ENCODE measurements around the gene KLHDC7B.
"Not testable (repeated sequence)": the region's sequence is repeated elsewhere in the genome, so short reads cannot be mapped to it uniquely, and the experiment has no call there.

Gene KLHDC7B

DNA sequence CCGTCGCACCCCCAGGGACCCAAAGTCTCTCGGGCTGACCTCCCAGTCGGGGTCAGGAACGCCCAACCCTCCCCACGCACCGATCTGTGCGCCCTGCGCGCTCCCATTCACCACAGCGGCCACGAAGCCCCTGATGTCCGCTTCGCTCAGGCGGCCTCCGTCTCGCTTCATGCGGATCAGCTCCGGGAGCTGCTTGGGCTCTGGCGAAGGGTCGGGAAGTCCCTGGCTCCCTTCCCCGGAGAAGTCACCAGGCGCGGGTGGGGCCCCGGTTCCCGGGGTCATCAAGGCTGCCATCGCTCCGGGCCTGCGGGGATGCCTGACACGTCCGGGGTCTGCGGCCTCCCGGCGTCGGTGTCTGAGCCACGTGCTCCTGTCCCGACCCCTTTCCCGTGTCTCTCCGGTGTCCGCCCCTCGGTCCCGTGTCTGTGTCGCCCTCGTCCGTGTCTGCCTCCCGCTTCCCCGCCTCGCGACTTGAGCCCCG is 16.2 kb upstream of the KLHDC7B start:
- DNase-seq (ENCODE audit: low read depth in 3 of 3) = no peak

- DNase-seq (ENCODE audit: low read depth in 3 of 3) = peak; percentile 51 to 71 (median 65)
Observed at GRCh38 chr22:50529897-50530579, 15.7 kb upstream of the KLHDC7B start, which contains the start of gene TYMP. Gene TYMP, minus strand, starts transcription at chr22:50530012. Its CDS starts 303 bp downstream, at chr22:50529709.

DNA sequence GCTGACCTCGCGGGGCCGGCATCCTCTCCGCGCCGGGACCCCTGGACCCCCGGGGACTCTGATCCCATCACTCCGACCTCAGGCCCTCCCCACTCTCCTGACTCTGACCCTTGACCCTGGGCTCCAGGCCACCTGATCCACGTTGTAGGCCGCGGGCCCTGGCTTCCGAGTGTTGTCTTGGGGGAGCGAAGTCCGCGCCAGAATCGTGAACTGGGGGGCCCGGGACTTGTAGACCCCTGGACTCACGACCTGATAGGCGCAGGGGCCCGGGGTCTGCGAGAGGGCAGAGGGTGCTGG is 15.2 kb upstream of the KLHDC7B start:
- DNase-seq (ENCODE audit: low read depth in 3 of 3) = no peak

DNA sequence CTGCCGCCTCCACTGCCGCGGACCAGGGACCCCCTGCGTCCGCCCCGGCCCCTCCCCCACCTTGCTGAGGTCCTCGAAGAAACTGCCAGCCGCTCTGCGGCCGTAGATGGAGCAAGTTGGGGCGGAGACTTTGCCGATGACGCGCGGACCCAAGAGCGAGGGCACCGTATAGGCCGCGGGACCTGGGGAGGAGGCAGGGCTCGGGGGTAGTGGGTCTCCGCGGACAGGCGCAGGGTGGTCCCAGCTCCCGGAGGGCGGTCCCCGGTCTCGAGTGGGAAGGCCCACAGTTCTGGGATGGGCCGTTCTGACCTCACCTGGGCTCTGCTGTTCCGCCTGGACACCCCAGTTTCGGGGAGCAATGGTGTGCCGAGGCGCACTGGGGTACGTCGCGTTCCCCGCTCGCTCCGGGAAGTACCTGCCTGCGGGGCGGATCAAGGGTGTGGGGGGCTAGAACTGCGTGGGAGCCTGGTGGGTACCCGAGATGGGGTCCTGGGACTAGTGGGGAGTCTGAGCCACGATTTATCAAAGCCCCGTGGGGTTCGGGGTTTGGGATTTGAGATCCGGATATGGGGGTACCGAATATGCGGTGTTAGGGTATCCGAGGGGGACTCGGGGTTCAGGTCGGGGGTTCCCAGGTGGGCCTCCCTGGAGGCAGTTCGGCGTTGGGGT is 14.7 kb upstream of the KLHDC7B start:
- DNase-seq (ENCODE audit: low read depth in 3 of 3) = peak; percentile 72 to 78 (median 77)

DNA sequence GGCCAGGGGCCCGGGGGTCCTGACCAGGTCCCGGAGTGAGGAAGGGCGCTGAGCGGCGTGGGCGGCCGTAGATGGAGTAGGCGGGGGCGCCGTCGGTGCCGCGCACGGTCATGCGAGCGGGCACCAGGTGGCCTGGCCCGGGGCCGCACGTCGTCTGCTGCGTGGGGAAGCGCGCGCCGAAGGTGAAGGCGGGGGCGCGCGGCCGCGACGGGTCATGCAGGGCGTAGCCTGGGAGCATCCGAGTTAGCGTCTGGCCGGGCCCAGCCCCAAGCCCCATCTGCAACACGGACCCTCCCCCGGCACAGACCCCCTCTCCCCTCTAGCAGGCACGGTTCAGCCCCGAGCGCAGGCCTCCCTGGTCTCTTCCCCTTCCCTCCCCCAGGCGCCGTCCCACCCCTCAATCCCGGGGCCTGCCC is 14.1 kb upstream of the KLHDC7B start:
- DNase-seq (ENCODE audit: low read depth in 3 of 3) = peak in 2 of 3 experiments; percentile 56 to 68

- no peak for DNase-seq (ENCODE audit: low read depth in 3 of 3)
Observed at GRCh38 chr22:50531962-50532674, 13.6 kb upstream of the KLHDC7B start.

DNA sequence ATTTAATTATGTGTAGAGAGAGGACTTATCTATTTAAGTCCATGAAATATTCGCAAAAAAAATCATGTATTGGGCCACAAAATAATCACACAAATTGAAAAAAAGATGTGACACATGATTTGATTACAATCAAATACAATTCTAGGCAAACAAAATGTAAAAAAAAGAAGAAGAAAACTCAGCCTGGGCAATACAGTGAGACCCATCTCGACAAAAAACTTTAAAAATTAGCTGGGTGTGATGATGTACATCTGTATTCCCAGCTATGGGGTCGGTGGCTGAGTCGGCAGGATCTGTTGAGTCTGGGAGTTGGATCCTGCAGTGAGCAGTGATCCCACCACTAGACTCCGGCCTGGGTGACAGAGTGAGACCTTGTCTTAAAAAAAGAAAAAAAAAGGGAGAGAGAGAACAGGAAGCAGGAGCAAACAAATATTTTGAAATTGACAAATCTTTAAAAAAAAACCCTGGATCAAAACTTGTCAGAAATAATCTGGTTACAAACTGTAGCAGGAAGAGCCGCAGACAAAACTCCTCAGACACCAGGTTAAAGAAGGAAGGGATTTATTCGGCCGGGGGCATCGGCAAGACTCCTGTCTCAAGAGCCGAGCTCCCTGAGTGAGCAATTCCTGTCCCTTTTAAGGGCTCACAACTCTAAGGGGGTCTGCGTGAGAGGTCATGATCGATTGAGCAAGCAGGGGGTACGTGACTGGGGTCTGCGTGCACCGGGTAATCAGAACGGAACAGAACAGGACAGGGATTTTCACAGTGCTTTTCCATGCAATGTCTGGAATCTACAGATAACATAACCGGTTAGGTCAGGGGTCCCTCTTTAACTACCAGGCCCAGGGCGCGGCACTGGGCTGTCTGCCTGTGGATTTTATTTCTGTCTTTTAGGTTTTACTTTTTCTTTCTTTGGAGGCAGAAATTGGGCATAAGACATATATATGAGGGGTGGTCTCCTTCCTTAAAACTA is 12.6 kb upstream of the KLHDC7B start:
- no peak for DNase-seq (ENCODE audit: low read depth in 3 of 3)

DNA sequence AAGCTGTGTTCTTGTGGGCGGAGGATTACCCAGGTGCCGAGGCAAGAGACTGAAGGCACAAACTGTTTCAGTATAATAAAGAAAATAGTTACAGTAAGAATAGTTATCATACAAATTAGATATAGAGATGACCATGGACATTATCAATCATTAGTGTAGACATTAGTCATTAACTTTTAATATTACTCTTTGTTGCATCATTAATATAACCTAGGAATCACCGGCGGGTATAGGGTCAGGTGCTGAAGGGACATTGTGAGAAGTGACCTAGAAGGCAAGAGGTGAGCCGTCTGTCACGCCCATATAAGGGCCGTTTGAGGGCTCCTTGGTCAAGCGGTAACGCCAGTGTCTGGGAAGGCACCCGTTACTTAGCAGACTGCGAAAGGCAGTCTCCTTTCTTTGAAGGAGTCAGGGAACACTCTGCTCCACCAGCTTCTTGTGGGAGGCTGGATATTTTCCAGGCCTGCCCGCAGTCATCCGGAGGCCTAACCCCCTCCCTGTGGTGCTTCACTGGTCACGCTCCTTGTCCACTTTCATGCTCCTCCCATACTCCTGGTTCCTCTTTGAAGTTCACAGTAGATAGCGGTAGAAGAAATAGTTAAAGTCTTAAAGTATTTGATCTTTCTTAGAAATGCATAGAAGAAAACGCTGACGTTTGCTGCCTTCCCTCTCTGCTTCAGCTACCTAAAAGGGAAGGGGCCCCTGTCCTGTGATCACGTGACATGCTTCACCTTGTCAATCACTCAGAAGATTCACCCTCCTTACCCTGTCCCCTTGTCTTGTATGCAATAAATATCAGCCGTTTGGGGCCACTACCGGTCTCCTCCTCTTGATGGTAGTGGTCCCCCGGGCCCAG is 11.6 kb upstream of the KLHDC7B start:
- DNase-seq (ENCODE audit: low read depth in 3 of 3) = not testable (repeated sequence)

GRCh38 chr22:50535113-50535512 is 10.6 kb upstream of the KLHDC7B start:
- no peak for DNase-seq (ENCODE audit: low read depth in 3 of 3)

DNA sequence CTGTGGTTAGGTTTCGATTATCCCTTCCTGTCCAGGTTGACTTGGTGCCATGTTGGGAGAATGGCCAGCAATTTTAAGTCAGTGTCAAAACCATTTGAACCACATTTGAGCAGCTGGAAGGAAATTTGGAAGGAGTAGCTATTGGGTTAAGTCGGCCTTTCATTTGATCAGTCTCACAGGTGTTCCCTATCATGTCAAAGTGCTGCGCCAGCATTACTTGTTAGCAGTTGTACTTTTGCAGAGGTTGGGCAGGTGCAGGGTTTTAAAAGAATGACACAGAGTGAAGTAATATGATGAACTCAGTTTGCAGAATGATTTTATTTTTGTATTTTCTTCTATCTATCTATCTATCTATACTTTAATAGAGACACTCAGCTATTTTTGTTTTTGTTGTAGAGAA is 9.5 kb upstream of the KLHDC7B start:
- DNase-seq (ENCODE audit: low read depth in 3 of 3) = no peak

DNA sequence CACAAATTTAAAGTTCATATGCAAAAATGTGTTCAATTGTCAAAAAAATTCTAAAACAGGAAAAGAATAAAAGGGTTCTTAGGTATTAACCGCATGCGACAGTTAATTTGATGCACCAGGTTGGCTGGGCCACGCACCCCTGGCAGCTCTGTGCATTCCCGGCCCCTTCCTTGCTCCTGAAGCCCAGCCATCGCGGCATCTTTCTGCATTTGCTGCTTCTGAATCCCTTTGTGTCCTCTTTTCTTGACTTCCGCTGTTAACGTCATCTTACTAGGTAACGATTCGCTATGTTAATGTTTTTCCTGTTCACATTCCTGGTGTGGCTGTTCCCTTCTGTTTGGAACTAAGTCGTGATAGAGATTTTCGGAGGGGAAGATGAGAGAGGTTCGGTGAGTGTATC is 7.9 kb upstream of the KLHDC7B start:
- no peak for DNase-seq (ENCODE audit: low read depth in 3 of 3)

DNA sequence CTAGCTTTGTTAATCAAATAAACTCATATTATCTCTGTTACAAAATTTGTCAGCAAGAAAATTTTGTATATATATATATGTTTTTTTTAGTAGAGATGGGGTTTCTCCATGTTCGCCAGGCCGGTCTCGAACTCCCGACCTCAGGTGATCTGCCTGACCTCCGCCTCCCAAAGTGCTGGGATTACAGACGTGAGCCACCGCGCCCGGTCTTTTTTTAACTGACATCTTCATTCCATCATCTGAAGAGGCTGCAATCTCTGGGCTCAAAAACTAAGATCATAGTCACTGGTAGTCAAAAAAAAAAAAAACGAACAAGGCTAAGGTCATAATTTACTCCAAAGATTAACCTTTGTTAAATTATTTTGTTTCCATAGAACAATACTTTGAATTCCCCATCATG is 5.3 kb upstream of the KLHDC7B start:
- DNase-seq (ENCODE audit: low read depth in 3 of 3) = no peak

GRCh38 chr22:50541667-50542026 is 4.1 kb upstream of the KLHDC7B start:
- DNase-seq (ENCODE audit: low read depth in 3 of 3) = not testable (repeated sequence)

GRCh38 chr22:50542416-50542927 is 3.2 kb upstream of the KLHDC7B start:
- no peak for DNase-seq (ENCODE audit: low read depth in 3 of 3)

- DNase-seq (ENCODE audit: low read depth in 3 of 3) = peak; percentile 67 to 79 (median 73)
Observed at GRCh38 chr22:50544078-50544745, 1.5 kb upstream of the KLHDC7B start.

DNA sequence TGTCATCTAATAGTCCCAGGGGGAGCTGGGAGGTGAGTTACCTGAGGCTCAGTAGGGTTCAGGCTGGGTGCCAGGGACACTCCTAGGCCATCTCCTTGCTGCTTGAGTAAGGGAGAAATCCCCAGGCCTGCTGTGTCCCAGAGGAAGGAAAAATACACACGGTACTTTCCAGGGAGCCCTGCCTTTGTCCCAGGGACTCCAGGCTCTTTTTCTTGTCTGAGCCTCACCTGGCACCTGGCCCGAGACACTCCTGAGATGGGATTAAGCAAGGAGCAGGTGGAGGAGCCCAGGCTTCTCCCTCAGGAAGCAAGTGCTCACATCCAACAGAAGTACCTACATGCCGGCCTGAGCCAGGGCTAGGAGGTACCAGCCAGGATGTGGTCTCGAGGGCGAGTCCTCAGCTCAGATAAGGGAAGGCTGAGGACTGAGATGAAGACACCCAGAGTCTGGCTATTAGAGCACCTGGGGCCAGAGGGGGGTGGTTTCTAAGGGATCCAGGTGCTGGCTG is 899 bp upstream of the KLHDC7B start:
- DNase-seq (ENCODE audit: low read depth in 3 of 3) = no peak

- no peak for DNase-seq (ENCODE audit: low read depth in 3 of 3)
Observed at GRCh38 chr22:50546326-50547262, 895 bp downstream of the KLHDC7B start.

GRCh38 chr22:50547263-50547985 is 1.7 kb downstream of the KLHDC7B start:
- DNase-seq (ENCODE audit: low read depth in 3 of 3) = no peak

Data from stimulated activated CD4-positive, alpha-beta T cell treated with anti-CD3 and anti-CD28 coated beads, TNF-alpha, amount 100 ng/mL, for 4 hours (primary cell).